ENCODE data around the gene FAM161A.
"Not testable (repeated sequence)": the region's sequence is repeated elsewhere in the genome, so short reads cannot be mapped to it uniquely, and the experiment has no call there.

Gene FAM161A

DNA sequence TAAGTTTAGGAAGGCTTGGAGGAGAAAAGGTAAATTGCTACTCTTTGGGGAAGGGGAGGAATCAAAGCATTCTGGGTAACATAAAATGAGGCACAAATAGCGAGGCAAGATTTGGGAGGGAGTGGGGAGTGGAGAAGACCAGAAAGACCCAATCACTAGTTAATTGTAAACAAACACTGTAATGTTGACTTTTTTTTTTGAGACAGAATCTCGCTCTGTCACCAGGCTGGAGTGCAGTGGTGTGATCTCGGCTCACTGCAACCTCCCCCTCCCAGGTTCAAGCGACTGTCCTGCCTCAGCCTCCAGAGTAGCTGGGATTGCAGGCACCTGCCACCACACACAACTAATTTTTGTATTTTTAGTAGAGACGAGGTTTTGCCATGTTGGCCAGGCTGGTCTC lies 45.2 kb downstream of the FAM161A start:
- not testable (repeated sequence) for H3K79me2 ChIP-seq (ENCODE audit: control insufficient read depth, low read length); H3K4me3 ChIP-seq (ENCODE audit: low read length); H3K9me3 ChIP-seq (ENCODE audit: control insufficient read depth, insufficient read depth, low read length); H3K4me1 ChIP-seq (ENCODE audit: control insufficient read depth, low read length); H4K20me1 ChIP-seq (ENCODE audit: control insufficient read depth, insufficient read depth, low read depth, low read length); H3F3A ChIP-seq (ENCODE audit: control insufficient read depth, insufficient read depth); H3K9me2 ChIP-seq (replicated peaks; ENCODE audit: control insufficient read depth, low read length); H3K36me3 ChIP-seq (ENCODE audit: control insufficient read depth, low read length); H3K27ac ChIP-seq (ENCODE audit: low read depth, low read length); H3K4me2 ChIP-seq (ENCODE audit: low read length); H3K27me3 ChIP-seq (ENCODE audit: control insufficient read depth, low read length)

DNA sequence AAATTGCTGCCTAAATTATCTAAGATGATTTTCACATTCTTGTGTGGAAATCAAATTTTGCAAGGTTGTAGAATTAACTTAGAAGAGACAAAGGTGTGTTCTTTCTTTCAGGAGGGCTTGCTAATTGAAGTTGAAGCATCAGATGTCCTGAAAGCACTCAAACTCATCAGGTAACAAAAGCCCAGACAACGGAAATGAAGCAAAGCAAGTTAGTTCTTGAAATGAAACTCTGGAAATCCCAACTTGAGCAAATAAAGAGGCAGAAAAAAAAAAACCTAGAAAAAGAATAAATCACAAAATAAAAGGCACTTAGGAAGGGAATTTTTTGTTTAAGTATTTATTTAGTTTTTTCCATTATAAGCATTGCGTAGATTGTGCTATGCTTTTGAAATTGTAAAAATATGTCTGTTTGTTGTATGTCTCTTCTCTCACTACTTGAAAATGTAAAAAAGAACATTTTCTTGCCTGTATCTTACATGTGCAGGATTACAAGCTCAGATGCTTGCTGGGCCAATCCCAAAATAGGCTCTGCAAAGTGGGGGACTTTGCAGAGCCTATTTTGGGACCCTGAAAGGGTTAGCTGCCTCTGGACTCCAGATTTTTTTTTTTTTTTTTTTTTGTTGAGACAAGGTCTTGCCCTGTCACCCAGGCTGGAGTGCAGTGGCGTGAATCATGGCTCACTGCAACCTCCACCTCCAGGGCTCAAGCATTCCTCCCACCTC lies 46.7 kb downstream of the FAM161A start:
- H3K9me2 ChIP-seq (replicated peaks; ENCODE audit: control insufficient read depth, low read length): no peaks in the 10 kb centered on the region
- no peak overlapping the region for H3K27ac ChIP-seq (ENCODE audit: low read depth, low read length)
- H3K4me3 ChIP-seq (ENCODE audit: low read length): no peak overlapping the region
- peaks cover 5% of the 10 kb centered on the region for H3K4me1 ChIP-seq (ENCODE audit: control insufficient read depth, low read length)
- H3K79me2 ChIP-seq (ENCODE audit: control insufficient read depth, low read length): no peaks in the 10 kb centered on the region
- peaks cover 4% of the 10 kb centered on the region; the same call in 1 of the 2 replicates for H3F3A ChIP-seq (ENCODE audit: control insufficient read depth, insufficient read depth)
- no peaks in the 10 kb centered on the region for H3K9me3 ChIP-seq (ENCODE audit: control insufficient read depth, insufficient read depth, low read length)
- no peak for TF ChIP-seq EZH2phosphoT487 (IDR thresholded peaks at IDR 0.05; ENCODE audit: borderline replicate concordance, low read length)
- TF ChIP-seq, protein P1, sequence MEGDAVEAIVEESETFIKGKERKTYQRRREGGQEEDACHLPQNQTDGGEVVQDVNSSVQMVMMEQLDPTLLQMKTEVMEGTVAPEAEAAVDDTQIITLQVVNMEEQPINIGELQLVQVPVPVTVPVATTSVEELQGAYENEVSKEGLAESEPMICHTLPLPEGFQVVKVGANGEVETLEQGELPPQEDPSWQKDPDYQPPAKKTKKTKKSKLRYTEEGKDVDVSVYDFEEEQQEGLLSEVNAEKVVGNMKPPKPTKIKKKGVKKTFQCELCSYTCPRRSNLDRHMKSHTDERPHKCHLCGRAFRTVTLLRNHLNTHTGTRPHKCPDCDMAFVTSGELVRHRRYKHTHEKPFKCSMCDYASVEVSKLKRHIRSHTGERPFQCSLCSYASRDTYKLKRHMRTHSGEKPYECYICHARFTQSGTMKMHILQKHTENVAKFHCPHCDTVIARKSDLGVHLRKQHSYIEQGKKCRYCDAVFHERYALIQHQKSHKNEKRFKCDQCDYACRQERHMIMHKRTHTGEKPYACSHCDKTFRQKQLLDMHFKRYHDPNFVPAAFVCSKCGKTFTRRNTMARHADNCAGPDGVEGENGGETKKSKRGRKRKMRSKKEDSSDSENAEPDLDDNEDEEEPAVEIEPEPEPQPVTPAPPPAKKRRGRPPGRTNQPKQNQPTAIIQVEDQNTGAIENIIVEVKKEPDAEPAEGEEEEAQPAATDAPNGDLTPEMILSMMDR (IDR thresholded peaks at IDR 0.05; ENCODE audit: low read depth, low read length, poor library complexity, severe bottlenecking): no peak
- no peaks in the 10 kb centered on the region for H3K36me3 ChIP-seq (ENCODE audit: control insufficient read depth, low read length)
- no peak overlapping the region for H3K4me2 ChIP-seq (ENCODE audit: low read length)
- H4K20me1 ChIP-seq (ENCODE audit: control insufficient read depth, insufficient read depth, low read depth, low read length): no peaks in the 10 kb centered on the region
- peaks cover 11% of the 10 kb centered on the region for H3K27me3 ChIP-seq (ENCODE audit: control insufficient read depth, low read length)

DNA sequence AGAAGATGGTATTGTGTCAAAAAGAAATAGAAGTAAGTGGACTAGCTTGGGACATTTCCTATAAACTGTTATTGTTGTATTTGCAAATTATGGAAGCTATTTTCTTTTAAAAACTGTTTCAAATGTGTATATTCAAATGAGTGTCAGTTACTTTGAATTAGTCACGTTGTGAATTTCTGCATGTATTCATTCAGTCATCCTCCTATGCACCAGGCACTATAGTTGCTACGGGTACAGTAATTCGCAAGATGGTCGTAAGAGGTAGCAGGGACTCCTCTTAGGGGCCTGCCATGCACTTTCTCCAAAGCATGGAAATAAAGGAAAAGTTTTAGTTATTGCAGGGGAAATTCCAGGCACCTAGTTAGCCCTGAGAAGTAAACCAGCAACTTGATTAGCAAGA lies 51.3 kb downstream of the FAM161A start:
- H3K9me2 ChIP-seq (replicated peaks; ENCODE audit: control insufficient read depth, low read length): no peaks in the 10 kb centered on the region
- H3K27me3 ChIP-seq (ENCODE audit: control insufficient read depth, low read length): peaks cover 13% of the 10 kb centered on the region; the same call in 1 of the 2 replicates
- no peak overlapping the region for H3K4me2 ChIP-seq (ENCODE audit: low read length)
- no peaks in the 10 kb centered on the region for H3K36me3 ChIP-seq (ENCODE audit: control insufficient read depth, low read length)
- H4K20me1 ChIP-seq (ENCODE audit: control insufficient read depth, insufficient read depth, low read depth, low read length): no peaks in the 10 kb centered on the region
- peaks cover 4% of the 10 kb centered on the region; the same call in 1 of the 2 replicates for H3F3A ChIP-seq (ENCODE audit: control insufficient read depth, insufficient read depth)
- H3K27ac ChIP-seq (ENCODE audit: low read depth, low read length): no peak overlapping the region
- TF ChIP-seq, protein P1 (IDR thresholded peaks at IDR 0.05; ENCODE audit: low read depth, low read length, poor library complexity, severe bottlenecking): no peak
- no peak for TF ChIP-seq EZH2phosphoT487 (IDR thresholded peaks at IDR 0.05; ENCODE audit: borderline replicate concordance, low read length)
- peaks cover 5% of the 10 kb centered on the region for H3K4me1 ChIP-seq (ENCODE audit: control insufficient read depth, low read length)
- no peaks in the 10 kb centered on the region for H3K9me3 ChIP-seq (ENCODE audit: control insufficient read depth, insufficient read depth, low read length)
- no peak overlapping the region for H3K4me3 ChIP-seq (ENCODE audit: low read length)
- no peaks in the 10 kb centered on the region for H3K79me2 ChIP-seq (ENCODE audit: control insufficient read depth, low read length)

DNA sequence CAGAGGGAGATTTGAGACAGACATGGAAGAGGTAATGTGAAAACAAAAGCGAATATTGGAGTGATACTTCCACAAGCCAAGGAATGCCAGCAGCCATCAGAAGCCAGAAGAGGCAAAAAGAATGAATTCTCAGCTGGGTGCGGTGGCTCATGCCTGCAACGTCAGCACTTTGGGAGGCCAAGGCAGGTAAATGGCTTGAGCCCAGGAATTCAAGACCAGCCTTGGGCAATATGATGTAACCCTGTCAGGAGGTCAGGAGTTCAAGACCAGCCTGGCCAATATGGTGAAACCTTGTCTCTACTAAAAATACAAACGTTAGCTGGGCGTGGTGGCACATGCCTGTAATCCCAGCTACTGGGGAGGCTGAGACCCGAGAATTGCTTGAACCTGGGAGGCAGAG lies 54.8 kb downstream of the FAM161A start:
- Histone ChIP-seq H3F3A (ENCODE audit: control insufficient read depth, insufficient read depth) (no peaks in the 10 kb centered on the region), H3K4me3 (ENCODE audit: low read length) (no peak overlapping the region), H3K79me2 (ENCODE audit: control insufficient read depth, low read length) (no peaks in the 10 kb centered on the region), H4K20me1 (ENCODE audit: control insufficient read depth, insufficient read depth, low read depth, low read length) (no peaks in the 10 kb centered on the region), H3K4me1 (ENCODE audit: control insufficient read depth, low read length) (no peaks in the 10 kb centered on the region), H3K36me3 (ENCODE audit: control insufficient read depth, low read length) (no peaks in the 10 kb centered on the region), H3K27me3 (ENCODE audit: control insufficient read depth, low read length) (peaks cover 13% of the 10 kb centered on the region; the same call in 1 of the 2 replicates), H3K27ac (ENCODE audit: low read depth, low read length) (no peak overlapping the region), H3K9me3 (ENCODE audit: control insufficient read depth, insufficient read depth, low read length) (no peaks in the 10 kb centered on the region), H3K4me2 (ENCODE audit: low read length) (no peak overlapping the region), H3K9me2 (replicated peaks; ENCODE audit: control insufficient read depth, low read length) (no peaks in the 10 kb centered on the region)
- TF ChIP-seq EZH2phosphoT487 (IDR thresholded peaks at IDR 0.05; ENCODE audit: borderline replicate concordance, low read length): no peak
- TF ChIP-seq, protein P1 (IDR thresholded peaks at IDR 0.05; ENCODE audit: low read depth, low read length, poor library complexity, severe bottlenecking): no peak

DNA sequence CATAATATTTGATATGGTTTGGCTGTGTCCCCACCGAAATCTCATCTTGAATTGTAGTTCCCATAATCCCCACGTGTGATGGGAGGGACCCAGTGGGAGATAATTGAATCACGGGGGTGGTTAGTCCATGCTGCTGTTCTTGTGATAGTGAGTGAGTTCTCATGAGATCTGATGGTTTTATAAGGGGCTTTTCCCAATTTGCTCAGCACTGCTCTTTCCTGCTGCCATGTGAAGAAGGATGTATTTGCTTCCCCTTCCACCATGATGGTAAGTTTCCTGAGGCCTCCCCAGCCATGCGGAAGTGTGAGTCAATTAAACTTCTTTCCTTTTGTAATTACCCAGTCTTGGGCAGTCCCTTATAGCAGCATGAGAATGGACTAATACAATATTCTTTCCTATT lies 56.4 kb downstream of the FAM161A start:
- not testable (repeated sequence) for H3K4me2 ChIP-seq (ENCODE audit: low read length); H3K9me3 ChIP-seq (ENCODE audit: control insufficient read depth, insufficient read depth, low read length); H3K4me3 ChIP-seq (ENCODE audit: low read length); H3K79me2 ChIP-seq (ENCODE audit: control insufficient read depth, low read length); H3K36me3 ChIP-seq (ENCODE audit: control insufficient read depth, low read length); H3F3A ChIP-seq (ENCODE audit: control insufficient read depth, insufficient read depth); H3K27me3 ChIP-seq (ENCODE audit: control insufficient read depth, low read length); H3K4me1 ChIP-seq (ENCODE audit: control insufficient read depth, low read length); H4K20me1 ChIP-seq (ENCODE audit: control insufficient read depth, insufficient read depth, low read depth, low read length); H3K27ac ChIP-seq (ENCODE audit: low read depth, low read length); H3K9me2 ChIP-seq (replicated peaks; ENCODE audit: control insufficient read depth, low read length)
